ENCODE results near the gene LEAP2.

- TF ChIP-seq CTCF (IDR thresholded peaks at IDR 0.05 in 8 of 11, conservative IDR thresholded peaks at IDR 0.05 in 3 of 11), result no peak
- no peak for TF ChIP-seq POLR2AphosphoS5 (IDR thresholded peaks at IDR 0.05)
- no peak for TF ChIP-seq POLR2A (IDR thresholded peaks at IDR 0.05)
These were observed 1.8 kb upstream of the LEAP2 start for GRCh38 chr5:132871459-132872284.
